Measurements from ENCODE around the gene CCDC183. TPM values are rescaled to one million over a fixed set of nuclear protein-coding genes. Genes with fewer than 3 reads are reported as not detected.

The CCDC183 gene
- total and polyA plus RNA-seq, 10 of the 15 experiments (the other 5 are each of a cell fraction or from before 2014, with no cell fraction given), result 0.04 to 1.2 (median 0.55) TPM; not detected in 5

DNA sequence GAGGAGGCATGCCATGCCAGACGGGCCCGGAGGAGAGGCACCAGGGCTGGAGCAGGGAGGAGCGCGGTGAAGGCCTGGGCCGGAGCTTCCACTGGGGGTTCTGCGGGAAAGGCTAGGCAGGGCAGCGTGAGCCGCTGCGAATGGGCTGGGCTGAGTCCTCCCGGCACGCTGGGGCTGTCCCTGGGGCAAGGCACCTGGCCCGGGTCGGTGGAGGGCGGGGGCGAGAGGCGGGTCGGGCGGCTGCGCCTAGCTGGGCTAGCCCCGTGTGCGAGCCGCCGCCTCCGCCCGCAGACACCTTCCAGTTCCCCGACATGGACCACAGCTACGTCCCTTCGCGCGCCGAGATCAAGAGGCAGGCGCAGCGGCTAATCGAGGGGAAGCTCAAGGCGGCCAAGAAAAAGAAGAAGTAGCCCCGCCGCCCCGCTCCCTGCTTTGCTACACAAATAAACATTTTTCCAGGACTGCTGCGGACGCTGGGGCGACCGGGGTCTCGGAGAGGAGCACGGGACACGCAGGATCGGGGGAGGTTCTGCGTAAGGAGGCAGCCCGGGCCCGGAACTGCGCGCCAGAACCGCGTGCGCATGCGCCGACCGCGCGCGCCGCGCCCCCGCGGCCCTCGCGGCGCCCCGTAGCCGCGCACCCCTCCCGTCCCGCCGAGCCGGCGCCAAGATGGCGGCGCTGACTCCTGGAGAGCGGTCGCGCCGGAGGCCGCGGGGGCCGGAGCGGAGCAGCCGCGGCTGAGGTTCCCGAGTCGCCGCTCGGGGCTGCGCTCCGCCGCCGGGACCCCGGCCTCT lies 11.3 kb downstream of the CCDC183 start, which contains the start of gene RABL6 (continued):
- TF ChIP-seq TARDBP (IDR thresholded peaks at IDR 0.05; ENCODE audit: borderline replicate concordance), result no peak
- TF ChIP-seq STAT3 (IDR thresholded peaks at IDR 0.05; ENCODE audit: low read depth, low read length), result no peak
- TF ChIP-seq RAD51 (IDR thresholded peaks at IDR 0.05), result no peak
- 0 out of 2 replicates have a peak, but pooled peaks have one; percentile 23 for TF ChIP-seq NR2F1 (conservative IDR thresholded peaks at IDR 0.05)
- TF ChIP-seq STAT1 (conservative IDR thresholded peaks at IDR 0.05), result no peak
- TF ChIP-seq NFYB (IDR thresholded peaks at IDR 0.05; ENCODE audit: insufficient read depth, low read depth, low read length), result no peak
- peak; percentile 96 for TF ChIP-seq YY1 (IDR thresholded peaks at IDR 0.05; ENCODE audit: low read depth, low read length)
- TF ChIP-seq FOXM1 (IDR thresholded peaks at IDR 0.05; ENCODE audit: low read depth, low read length), result no peak
- TF ChIP-seq, protein P1, sequence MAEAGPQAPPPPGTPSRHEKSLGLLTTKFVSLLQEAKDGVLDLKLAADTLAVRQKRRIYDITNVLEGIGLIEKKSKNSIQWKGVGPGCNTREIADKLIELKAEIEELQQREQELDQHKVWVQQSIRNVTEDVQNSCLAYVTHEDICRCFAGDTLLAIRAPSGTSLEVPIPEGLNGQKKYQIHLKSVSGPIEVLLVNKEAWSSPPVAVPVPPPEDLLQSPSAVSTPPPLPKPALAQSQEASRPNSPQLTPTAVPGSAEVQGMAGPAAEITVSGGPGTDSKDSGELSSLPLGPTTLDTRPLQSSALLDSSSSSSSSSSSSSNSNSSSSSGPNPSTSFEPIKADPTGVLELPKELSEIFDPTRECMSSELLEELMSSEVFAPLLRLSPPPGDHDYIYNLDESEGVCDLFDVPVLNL (IDR thresholded peaks at IDR 0.05; ENCODE audit: low read depth, low read length), result no peak
- TF ChIP-seq CREB1 (IDR thresholded peaks at IDR 0.05; ENCODE audit: low read depth), result no peak; the same call in 1 of the 2 replicates
- no peak for TF ChIP-seq SUZ12 (IDR thresholded peaks at IDR 0.05; ENCODE audit: unreplicated experiment)
- TF ChIP-seq NR2C1 (IDR thresholded peaks at IDR 0.05), result peak; percentile 51; the same call in 1 of the 2 replicates
- TF ChIP-seq ZNF24 (IDR thresholded peaks at IDR 0.05), result no peak
- 0 out of 2 replicates have a peak, but pooled peaks have one; percentile 38 for TF ChIP-seq TCF3 (IDR thresholded peaks at IDR 0.05; ENCODE audit: borderline replicate concordance, insufficient read depth, low read depth, low read length)
- TF ChIP-seq ZNF217 (IDR thresholded peaks at IDR 0.05), result no peak
- TF ChIP-seq KDM1A (IDR thresholded peaks at IDR 0.05; ENCODE audit: borderline replicate concordance), result no peak
- TF ChIP-seq PML (IDR thresholded peaks at IDR 0.05; ENCODE audit: low read length), result peak; percentile 54; the same call in 1 of the 2 replicates
- no peak for TF ChIP-seq ZZZ3 (IDR thresholded peaks at IDR 0.05; ENCODE audit: control insufficient read depth, insufficient read length, low read depth)
- no peak for TF ChIP-seq CHD2 (IDR thresholded peaks at IDR 0.05; ENCODE audit: borderline replicate concordance, low read depth, low read length)
- TF ChIP-seq HDGF (IDR thresholded peaks at IDR 0.05), result no peak
- TF ChIP-seq, protein P2, sequence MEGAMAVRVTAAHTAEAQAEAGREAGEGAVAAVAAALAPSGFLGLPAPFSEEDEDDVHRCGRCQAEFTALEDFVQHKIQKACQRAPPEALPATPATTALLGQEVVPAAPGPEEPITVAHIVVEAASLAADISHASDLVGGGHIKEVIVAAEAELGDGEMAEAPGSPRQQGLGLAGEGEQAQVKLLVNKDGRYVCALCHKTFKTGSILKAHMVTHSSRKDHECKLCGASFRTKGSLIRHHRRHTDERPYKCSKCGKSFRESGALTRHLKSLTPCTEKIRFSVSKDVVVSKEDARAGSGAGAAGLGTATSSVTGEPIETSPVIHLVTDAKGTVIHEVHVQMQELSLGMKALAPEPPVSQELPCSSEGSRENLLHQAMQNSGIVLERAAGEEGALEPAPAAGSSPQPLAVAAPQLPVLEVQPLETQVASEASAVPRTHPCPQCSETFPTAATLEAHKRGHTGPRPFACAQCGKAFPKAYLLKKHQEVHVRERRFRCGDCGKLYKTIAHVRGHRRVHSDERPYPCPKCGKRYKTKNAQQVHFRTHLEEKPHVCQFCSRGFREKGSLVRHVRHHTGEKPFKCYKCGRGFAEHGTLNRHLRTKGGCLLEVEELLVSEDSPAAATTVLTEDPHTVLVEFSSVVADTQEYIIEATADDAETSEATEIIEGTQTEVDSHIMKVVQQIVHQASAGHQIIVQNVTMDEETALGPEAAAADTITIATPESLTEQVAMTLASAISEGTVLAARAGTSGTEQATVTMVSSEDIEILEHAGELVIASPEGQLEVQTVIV (IDR thresholded peaks at IDR 0.05; ENCODE audit: borderline replicate concordance, partially characterized antibody), result no peak
- TF ChIP-seq, protein P3, sequence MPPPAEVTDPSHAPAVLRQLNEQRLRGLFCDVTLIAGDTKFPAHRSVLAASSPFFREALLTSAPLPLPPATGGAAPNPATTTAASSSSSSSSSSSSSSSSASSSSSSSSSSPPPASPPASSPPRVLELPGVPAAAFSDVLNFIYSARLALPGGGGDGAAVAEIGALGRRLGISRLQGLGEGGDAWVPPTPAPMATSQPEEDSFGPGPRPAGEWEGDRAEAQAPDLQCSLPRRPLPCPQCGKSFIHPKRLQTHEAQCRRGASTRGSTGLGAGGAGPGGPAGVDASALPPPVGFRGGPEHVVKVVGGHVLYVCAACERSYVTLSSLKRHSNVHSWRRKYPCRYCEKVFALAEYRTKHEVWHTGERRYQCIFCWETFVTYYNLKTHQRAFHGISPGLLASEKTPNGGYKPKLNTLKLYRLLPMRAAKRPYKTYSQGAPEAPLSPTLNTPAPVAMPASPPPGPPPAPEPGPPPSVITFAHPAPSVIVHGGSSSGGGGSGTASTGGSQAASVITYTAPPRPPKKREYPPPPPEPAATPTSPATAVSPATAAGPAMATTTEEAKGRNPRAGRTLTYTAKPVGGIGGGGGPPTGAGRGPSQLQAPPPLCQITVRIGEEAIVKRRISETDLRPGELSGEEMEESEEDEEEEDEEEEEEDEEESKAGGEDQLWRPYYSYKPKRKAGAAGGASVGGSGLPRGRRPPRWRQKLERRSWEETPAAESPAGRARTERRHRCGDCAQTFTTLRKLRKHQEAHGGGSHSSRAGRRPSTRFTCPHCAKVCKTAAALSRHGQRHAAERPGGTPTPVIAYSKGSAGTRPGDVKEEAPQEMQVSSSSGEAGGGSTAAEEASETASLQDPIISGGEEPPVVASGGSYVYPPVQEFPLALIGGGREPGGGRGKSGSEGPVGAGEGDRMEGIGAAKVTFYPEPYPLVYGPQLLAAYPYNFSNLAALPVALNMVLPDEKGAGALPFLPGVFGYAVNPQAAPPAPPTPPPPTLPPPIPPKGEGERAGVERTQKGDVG (CRISPR knock-in tag; IDR thresholded peaks at IDR 0.05), result no peak
